SJSA1 (cell line): ENCODE data around the gene ATF2. TPM values are rescaled to one million over a fixed set of nuclear protein-coding genes. Genes with fewer than 3 reads are reported as not detected.

ENCODE experiments used
- DNase-seq, 2 experiments: peaks; one replicate each; pipeline ENCODE4 v3.0.0-alpha.2; 2015 to 2020; ENCODE audit warnings: low spot score in 2 of 2, low read depth in 1 of 2
- H3K27ac ChIP-seq: fragments of 250-450 bp; sonication (Bioruptor Pico); 2 replicates; pipeline ENCODE4 v1.5.1; 2020; ENCODE audit warnings: mild to moderate bottlenecking, moderate library complexity
- H3K27me3 ChIP-seq: fragments of 250-450 bp; sonication (Bioruptor Pico); replicated peaks from 2 replicates; pipeline ENCODE4 v1.5.1; 2020; ENCODE audit warnings: mild to moderate bottlenecking, moderate library complexity
- H3K36me3 ChIP-seq: fragments of 250-450 bp; sonication (Bioruptor Pico); 2 replicates; pipeline ENCODE4 v1.5.1; 2020; ENCODE audit warnings: mild to moderate bottlenecking
- H3K4me1 ChIP-seq: fragments of 250-450 bp; sonication (Bioruptor Pico); replicated peaks from 2 replicates; pipeline ENCODE4 v1.6.1; 2021; ENCODE audit warnings: mild to moderate bottlenecking
- H3K4me3 ChIP-seq: fragments of 250-450 bp; sonication (Bioruptor Pico); 2 replicates; pipeline ENCODE4 v1.5.1; 2020; ENCODE audit warnings: mild to moderate bottlenecking
- H3K9me3 ChIP-seq: fragments of 250-450 bp; sonication (Bioruptor Pico); replicated peaks from 2 replicates; pipeline ENCODE4 v1.5.1; 2020; ENCODE audit warnings: mild to moderate bottlenecking
- total RNA-seq: library from RNA; depleted of rRNA; stranded (reverse); fragments of >200 nt; shearing (Covaris generic); gene quantifications from 2 replicates; pipeline ENCODE4 v1.2.3, GENCODE V29; 2014

ATF2 gene
- total RNA-seq, 1 experiment from 2014 or later, result 34.9 TPM

- no peak for DNase-seq
- Histone ChIP-seq H3K27ac (no peak overlapping the region), H3K27me3 (no peaks in the 10 kb centered on the region), H3K9me3 (no peaks in the 10 kb centered on the region), H3K4me1 (peaks cover 16% of the 10 kb centered on the region), H3K4me3 (no peak overlapping the region), H3K36me3 (peaks cover 65% of the 10 kb centered on the region)
These were observed 8.6 kb upstream of the ATF2 start for GRCh38 chr2:175176624-175177023.

GRCh38 chr2:175175896-175176295 lies 7.9 kb upstream of the ATF2 start:
- Histone ChIP-seq H3K36me3 (peaks cover 59% of the 10 kb centered on the region), H3K4me1 (peaks cover 16% of the 10 kb centered on the region), H3K9me3 (no peaks in the 10 kb centered on the region), H3K27ac (0 out of 2 replicates have a peak overlapping the region, but pooled peaks have one; percentile 5), H3K27me3 (no peaks in the 10 kb centered on the region), H3K4me3 (no peak overlapping the region)
- DNase-seq, result peak in 1 of 2 experiments; percentile 46

GRCh38 chr2:175175320-175175719 lies 7.3 kb upstream of the ATF2 start:
- H3K9me3 ChIP-seq, result no peaks in the 10 kb centered on the region
- peaks cover 53% of the 10 kb centered on the region for H3K36me3 ChIP-seq
- H3K4me3 ChIP-seq, result no peak overlapping the region
- DNase-seq, result no peak
- H3K27ac ChIP-seq, result peak overlapping the region; percentile 5; the same call in 1 of the 2 replicates
- peaks cover 13% of the 10 kb centered on the region for H3K4me1 ChIP-seq
- no peaks in the 10 kb centered on the region for H3K27me3 ChIP-seq

GRCh38 chr2:175170659-175171304 lies 2.8 kb upstream of the ATF2 start:
- no peak for DNase-seq
- peaks cover 13% of the 10 kb centered on the region for H3K4me1 ChIP-seq
- H3K9me3 ChIP-seq, result no peaks in the 10 kb centered on the region
- peaks cover 19% of the 10 kb centered on the region for H3K36me3 ChIP-seq
- no peak overlapping the region for H3K4me3 ChIP-seq
- H3K27me3 ChIP-seq, result no peaks in the 10 kb centered on the region
- no peak overlapping the region for H3K27ac ChIP-seq

- no peak for DNase-seq
- Histone ChIP-seq H3K36me3 (peaks cover 7% of the 10 kb centered on the region), H3K4me3 (peak overlapping the region; percentile 81), H3K9me3 (no peaks in the 10 kb centered on the region), H3K27me3 (no peaks in the 10 kb centered on the region), H3K27ac (no peak overlapping the region), H3K4me1 (peaks cover 10% of the 10 kb centered on the region)
These were observed 1.2 kb upstream of the ATF2 start for GRCh38 chr2:175169191-175169590.

GRCh38 chr2:175168564-175168945 lies 552 bp upstream of the ATF2 start:
- no peaks in the 10 kb centered on the region for H3K9me3 ChIP-seq
- peaks cover 10% of the 10 kb centered on the region for H3K4me1 ChIP-seq
- DNase-seq, result no peak
- H3K27ac ChIP-seq, result peak overlapping the region; percentile 36
- peaks cover 7% of the 10 kb centered on the region for H3K36me3 ChIP-seq
- H3K27me3 ChIP-seq, result no peaks in the 10 kb centered on the region
- H3K4me3 ChIP-seq, result peak overlapping the region; percentile 81

- Histone ChIP-seq H3K4me1 (peaks cover 10% of the 10 kb centered on the region), H3K36me3 (peaks cover 9% of the 10 kb centered on the region), H3K9me3 (no peaks in the 10 kb centered on the region), H3K27ac (peak overlapping the region; percentile 84), H3K4me3 (peak overlapping the region; percentile 81), H3K27me3 (no peaks in the 10 kb centered on the region)
- peak in 1 of 2 experiments; percentile 55 for DNase-seq
These were observed 769 bp downstream of the ATF2 start for GRCh38 chr2:175167076-175167791.

GRCh38 chr2:175166216-175166824 lies 1.7 kb downstream of the ATF2 start:
- peak overlapping the region; percentile 81 for H3K4me3 ChIP-seq
- H3K4me1 ChIP-seq, result peaks cover 10% of the 10 kb centered on the region
- H3K9me3 ChIP-seq, result no peaks in the 10 kb centered on the region
- DNase-seq, result no peak
- H3K27ac ChIP-seq, result no peak overlapping the region
- H3K36me3 ChIP-seq, result peaks cover 9% of the 10 kb centered on the region
- H3K27me3 ChIP-seq, result no peaks in the 10 kb centered on the region

GRCh38 chr2:175164235-175164634 lies 3.8 kb downstream of the ATF2 start:
- Histone ChIP-seq H3K4me3 (no peak overlapping the region), H3K27ac (no peak overlapping the region), H3K36me3 (peaks cover 9% of the 10 kb centered on the region), H3K4me1 (peaks cover 10% of the 10 kb centered on the region), H3K27me3 (no peaks in the 10 kb centered on the region), H3K9me3 (no peaks in the 10 kb centered on the region)
- DNase-seq, result no peak

- H3K27ac ChIP-seq, result no peak overlapping the region
- H3K36me3 ChIP-seq, result peaks cover 10% of the 10 kb centered on the region; the same call in 1 of the 2 replicates
- DNase-seq, result no peak
- no peaks in the 10 kb centered on the region for H3K9me3 ChIP-seq
- H3K4me3 ChIP-seq, result no peak overlapping the region
- peaks cover 21% of the 10 kb centered on the region for H3K4me1 ChIP-seq
- no peaks in the 10 kb centered on the region for H3K27me3 ChIP-seq
These were observed 9.1 kb downstream of the ATF2 start for GRCh38 chr2:175158894-175159293.

GRCh38 chr2:175156534-175156933 lies 11.5 kb downstream of the ATF2 start:
- no peaks in the 10 kb centered on the region for H3K9me3 ChIP-seq
- H3K27ac ChIP-seq, result no peak overlapping the region
- no peaks in the 10 kb centered on the region for H3K27me3 ChIP-seq
- DNase-seq, result no peak
- H3K36me3 ChIP-seq, result peaks cover 7% of the 10 kb centered on the region; the same call in 1 of the 2 replicates
- H3K4me1 ChIP-seq, result peaks cover 39% of the 10 kb centered on the region
- H3K4me3 ChIP-seq, result no peak overlapping the region

- peak overlapping the region; percentile 73 for H3K27ac ChIP-seq
- H3K4me3 ChIP-seq, result no peak overlapping the region
- peaks cover 18% of the 10 kb centered on the region for H3K36me3 ChIP-seq
- H3K4me1 ChIP-seq, result peaks cover 39% of the 10 kb centered on the region
- peak; percentile 52 to 82 for DNase-seq
- no peaks in the 10 kb centered on the region for H3K27me3 ChIP-seq
- no peaks in the 10 kb centered on the region for H3K9me3 ChIP-seq
These were observed 13.3 kb downstream of the ATF2 start for GRCh38 chr2:175154661-175155082.

- H3K27me3 ChIP-seq, result no peaks in the 10 kb centered on the region
- DNase-seq, result no peak
- H3K36me3 ChIP-seq, result peaks cover 31% of the 10 kb centered on the region
- H3K27ac ChIP-seq, result no peak overlapping the region
- H3K4me3 ChIP-seq, result no peak overlapping the region
- no peaks in the 10 kb centered on the region for H3K9me3 ChIP-seq
- peaks cover 39% of the 10 kb centered on the region for H3K4me1 ChIP-seq
These were observed 15.8 kb downstream of the ATF2 start for GRCh38 chr2:175152242-175152641.

GRCh38 chr2:175151791-175152190 lies 16.2 kb downstream of the ATF2 start:
- no peaks in the 10 kb centered on the region for H3K9me3 ChIP-seq
- H3K4me1 ChIP-seq, result peaks cover 39% of the 10 kb centered on the region
- H3K4me3 ChIP-seq, result no peak overlapping the region
- peaks cover 29% of the 10 kb centered on the region for H3K36me3 ChIP-seq
- no peak overlapping the region for H3K27ac ChIP-seq
- no peak for DNase-seq
- H3K27me3 ChIP-seq, result no peaks in the 10 kb centered on the region
